ENCODE data around the gene SNX8.

The SNX8 gene

GRCh38 chr7:2244404-2244995 lies 69.7 kb downstream of the SNX8 start:
- no peak for DNase-seq (ENCODE audit: low spot score)

- DNase-seq (ENCODE audit: low spot score), result no peak
These were observed 70.8 kb downstream of the SNX8 start for GRCh38 chr7:2243458-2243857.

- peak; percentile 33 for DNase-seq (ENCODE audit: low spot score)
These were observed 71.5 kb downstream of the SNX8 start for GRCh38 chr7:2242541-2243429.

GRCh38 chr7:2241580-2242540 lies 72.4 kb downstream of the SNX8 start, which contains the start of the genes MRM2 and NUDT1:
MRM2 (minus strand) TSS chr7:2242205; CDS start chr7:2242169, 36 bp downstream.
NUDT1 (plus strand) TSS chr7:2242226; CDS start chr7:2244575, 2,349 bp downstream.
- DNase-seq (ENCODE audit: low spot score), result peak; percentile 80

GRCh38 chr7:2239242-2239641 lies 75.0 kb downstream of the SNX8 start:
- DNase-seq (ENCODE audit: low spot score), result no peak

- no peak for DNase-seq (ENCODE audit: low spot score)
These were observed 77.1 kb downstream of the SNX8 start for GRCh38 chr7:2237109-2237602.

GRCh38 chr7:2233926-2234325 lies 80.3 kb downstream of the SNX8 start:
- no peak for DNase-seq (ENCODE audit: low spot score)

- DNase-seq (ENCODE audit: low spot score), result peak; percentile 91
These were observed 81.3 kb downstream of the SNX8 start, which contains the start of gene MAD1L1 for GRCh38 chr7:2232766-2233520. MAD1L1 (minus strand) TSS chr7:2232945; CDS start chr7:2230133, 2,812 bp downstream.

- no peak for DNase-seq (ENCODE audit: low spot score)
These were observed 82.1 kb downstream of the SNX8 start for GRCh38 chr7:2231992-2232765.

GRCh38 chr7:2230882-2231281 lies 83.4 kb downstream of the SNX8 start:
- no peak for DNase-seq (ENCODE audit: low spot score)

- no peak for DNase-seq (ENCODE audit: low spot score)
These were observed 84.0 kb downstream of the SNX8 start for GRCh38 chr7:2230226-2230625.

GRCh38 chr7:2229467-2229866 lies 84.8 kb downstream of the SNX8 start:
- DNase-seq (ENCODE audit: low spot score), result no peak

GRCh38 chr7:2228921-2229320 lies 85.3 kb downstream of the SNX8 start:
- DNase-seq (ENCODE audit: low spot score), result no peak

- no peak for DNase-seq (ENCODE audit: low spot score)
These were observed 86.5 kb downstream of the SNX8 start for GRCh38 chr7:2227699-2228098.

GRCh38 chr7:2225830-2226229 lies 88.4 kb downstream of the SNX8 start:
- no peak for DNase-seq (ENCODE audit: low spot score)

GRCh38 chr7:2225336-2225735 lies 88.9 kb downstream of the SNX8 start:
- no peak for DNase-seq (ENCODE audit: low spot score)

GRCh38 chr7:2224934-2225333 lies 89.3 kb downstream of the SNX8 start:
- no peak for DNase-seq (ENCODE audit: low spot score)

- no peak for DNase-seq (ENCODE audit: low spot score)
These were observed 89.7 kb downstream of the SNX8 start for GRCh38 chr7:2224491-2224928.

GRCh38 chr7:2223321-2223720 lies 90.9 kb downstream of the SNX8 start:
- DNase-seq (ENCODE audit: low spot score), result no peak

GRCh38 chr7:2222516-2222915 lies 91.7 kb downstream of the SNX8 start:
- no peak for DNase-seq (ENCODE audit: low spot score)

All from cerebellar cortex (tissue), 1 donor.